Progenitor cell of endocrine pancreas (in vitro differentiated cells): ENCODE measurements around the gene SMAD3. TPM values are rescaled to one million over a fixed set of nuclear protein-coding genes. Genes with fewer than 3 reads are reported as not detected.
A peak's percentile ranks its signal among the peaks of the same experiment; 100 is the strongest.

Experiments used
- DNase-seq: peaks from one replicate; pipeline ENCODE4 v3.0.0; 2021; ENCODE audit warnings: low spot score; ENCODE audit not compliant: unreplicated experiment
- H3K27ac Mint-ChIP-seq: 2 replicates; pipeline ENCODE4 v1.8.0; 2021; ENCODE audit warnings: mild to moderate bottlenecking, moderate library complexity, mixed read lengths
- H3K27me3 Mint-ChIP-seq: 2 replicates; pipeline ENCODE4 v1.8.0; 2021; ENCODE audit warnings: mixed read lengths
- H3K36me3 Mint-ChIP-seq: 2 replicates; pipeline ENCODE4 v1.8.0; 2022; ENCODE audit warnings: mixed read lengths; ENCODE audit not compliant: insufficient read depth
- H3K4me1 Mint-ChIP-seq: 2 replicates; pipeline ENCODE4 v1.8.0; 2021; ENCODE audit warnings: low read depth, mixed read lengths
- H3K4me3 Mint-ChIP-seq: 2 replicates; pipeline ENCODE4 v1.8.0; 2021; ENCODE audit warnings: low read depth, mild to moderate bottlenecking, moderate library complexity, mixed read lengths
- H3K9me3 Mint-ChIP-seq: 2 replicates; pipeline ENCODE4 v1.8.0; 2021; ENCODE audit warnings: low read depth, mixed read lengths
- total RNA-seq: library from RNA; stranded (reverse); gene quantifications from 2 replicates; pipeline ENCODE4 v1.2.1, GENCODE V29; 2021
- TF ChIP-seq, protein P1 (sequence below): fragments of 200-600 bp; sonication (generic); IDR thresholded peaks from one replicate; pipeline ENCODE4 v1.5.0; 2021; ENCODE audit warnings: antibody characterized with exemption, mild to moderate bottlenecking; ENCODE audit not compliant: unreplicated experiment

Gene SMAD3
- total RNA-seq, 1 donor from 2014 or later = 51.3 TPM

DNA sequence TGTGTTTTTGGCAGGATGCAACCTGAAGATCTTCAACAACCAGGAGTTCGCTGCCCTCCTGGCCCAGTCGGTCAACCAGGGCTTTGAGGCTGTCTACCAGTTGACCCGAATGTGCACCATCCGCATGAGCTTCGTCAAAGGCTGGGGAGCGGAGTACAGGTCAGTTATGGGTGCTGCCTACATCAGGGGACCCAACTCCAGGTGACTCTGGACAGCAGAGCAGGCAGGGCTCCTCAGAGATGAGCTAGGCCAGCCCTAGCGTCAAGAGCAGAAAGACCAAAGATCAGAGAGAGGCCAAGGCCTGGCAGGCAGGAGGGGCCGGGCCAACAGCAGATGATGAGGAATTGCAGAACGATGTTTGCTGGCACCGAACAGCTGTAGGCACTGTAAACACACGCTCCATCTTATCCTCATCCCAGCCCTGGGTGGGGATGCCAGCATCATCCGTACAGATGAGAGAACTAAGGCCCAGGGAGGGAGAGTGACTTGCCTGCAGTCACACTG, 122.0 kb downstream of the SMAD3 start:
- Mint-ChIP-seq H3K27me3 (no peaks in the 10 kb centered on the region), H3K36me3 (peaks cover 14% of the 10 kb centered on the region), H3K27ac (no peak overlapping the region), H3K4me3 (no peak overlapping the region), H3K4me1 (no peaks in the 10 kb centered on the region), H3K9me3 (no peaks in the 10 kb centered on the region)
- DNase-seq = no peak
- TF ChIP-seq, protein P1, sequence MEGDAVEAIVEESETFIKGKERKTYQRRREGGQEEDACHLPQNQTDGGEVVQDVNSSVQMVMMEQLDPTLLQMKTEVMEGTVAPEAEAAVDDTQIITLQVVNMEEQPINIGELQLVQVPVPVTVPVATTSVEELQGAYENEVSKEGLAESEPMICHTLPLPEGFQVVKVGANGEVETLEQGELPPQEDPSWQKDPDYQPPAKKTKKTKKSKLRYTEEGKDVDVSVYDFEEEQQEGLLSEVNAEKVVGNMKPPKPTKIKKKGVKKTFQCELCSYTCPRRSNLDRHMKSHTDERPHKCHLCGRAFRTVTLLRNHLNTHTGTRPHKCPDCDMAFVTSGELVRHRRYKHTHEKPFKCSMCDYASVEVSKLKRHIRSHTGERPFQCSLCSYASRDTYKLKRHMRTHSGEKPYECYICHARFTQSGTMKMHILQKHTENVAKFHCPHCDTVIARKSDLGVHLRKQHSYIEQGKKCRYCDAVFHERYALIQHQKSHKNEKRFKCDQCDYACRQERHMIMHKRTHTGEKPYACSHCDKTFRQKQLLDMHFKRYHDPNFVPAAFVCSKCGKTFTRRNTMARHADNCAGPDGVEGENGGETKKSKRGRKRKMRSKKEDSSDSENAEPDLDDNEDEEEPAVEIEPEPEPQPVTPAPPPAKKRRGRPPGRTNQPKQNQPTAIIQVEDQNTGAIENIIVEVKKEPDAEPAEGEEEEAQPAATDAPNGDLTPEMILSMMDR = no peak

DNA sequence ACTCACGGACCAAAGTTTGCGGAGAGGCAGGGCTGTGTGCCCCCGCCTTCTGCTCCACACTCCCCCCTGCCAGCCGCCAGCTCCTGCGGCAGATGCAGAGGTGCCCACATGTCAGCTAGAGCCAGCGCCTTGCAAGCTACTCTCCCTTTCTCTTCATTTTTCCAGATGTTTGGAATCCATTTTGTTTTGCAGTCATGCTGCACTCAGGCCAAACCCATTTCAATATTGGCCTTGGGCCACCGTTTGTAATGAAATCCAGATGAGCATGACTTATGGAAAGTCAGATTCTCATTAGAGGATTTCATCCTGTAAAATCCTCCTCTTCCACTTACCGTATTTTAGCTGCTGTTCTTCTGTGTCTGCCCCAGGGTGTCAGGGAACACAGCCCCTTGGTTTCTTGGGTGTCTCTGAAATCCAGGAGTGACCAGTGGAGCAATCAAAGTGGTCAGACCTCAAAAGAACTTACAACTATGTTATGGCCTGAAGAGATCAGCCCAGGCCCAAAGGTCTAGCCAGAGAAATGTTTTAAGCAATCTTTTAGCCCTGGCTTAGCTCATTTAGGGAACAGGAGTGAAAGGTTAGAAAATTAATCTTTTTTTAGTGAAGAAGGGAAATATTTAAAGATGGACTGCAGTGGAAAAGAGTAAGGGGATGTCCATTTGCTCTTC, 123.3 kb downstream of the SMAD3 start:
- TF ChIP-seq, protein P1 = no peak
- DNase-seq = no peak
- no peak overlapping the region for H3K4me3 Mint-ChIP-seq
- H3K27ac Mint-ChIP-seq = peak overlapping the region; percentile 4
- H3K9me3 Mint-ChIP-seq = no peaks in the 10 kb centered on the region
- H3K4me1 Mint-ChIP-seq = no peaks in the 10 kb centered on the region
- H3K27me3 Mint-ChIP-seq = no peaks in the 10 kb centered on the region
- H3K36me3 Mint-ChIP-seq = peaks cover 13% of the 10 kb centered on the region

DNA sequence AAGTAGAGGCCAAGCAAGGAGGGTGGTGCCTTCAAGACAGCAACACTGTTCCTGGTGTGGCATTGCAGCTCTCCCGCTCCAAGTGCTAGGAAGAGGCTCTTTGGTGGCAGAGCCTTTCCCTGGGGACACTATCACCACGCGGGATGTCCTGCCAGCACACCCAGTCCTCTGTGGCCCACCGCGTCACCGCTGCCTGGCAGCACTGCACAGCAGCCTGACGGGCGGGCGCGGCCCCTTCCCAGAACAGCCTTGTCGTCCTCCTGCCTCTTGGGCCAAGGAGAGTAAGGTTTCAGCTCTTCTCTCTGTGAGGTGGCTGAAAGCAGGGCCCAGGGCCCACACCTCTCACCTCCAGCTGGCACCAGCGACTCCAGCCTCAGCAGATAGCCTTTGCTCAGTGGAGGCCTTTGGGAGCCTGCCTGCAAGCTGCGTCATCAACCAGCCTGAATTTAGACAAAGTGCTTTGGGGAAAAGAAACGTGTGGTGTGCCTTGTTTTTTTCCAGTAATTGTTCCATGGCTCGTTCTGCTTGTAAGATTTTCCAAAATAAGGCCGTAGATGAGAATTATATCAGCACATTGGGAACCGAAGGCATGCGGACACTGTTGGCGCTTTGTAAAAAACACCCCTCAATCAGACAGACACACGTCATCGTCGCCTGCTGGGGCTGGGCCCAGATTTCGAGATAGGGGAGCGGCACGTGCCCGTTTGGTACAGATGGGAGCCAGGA, 124.1 kb downstream of the SMAD3 start:
- Mint-ChIP-seq H3K4me1 (no peaks in the 10 kb centered on the region), H3K27ac (no peak overlapping the region), H3K9me3 (no peaks in the 10 kb centered on the region), H3K4me3 (no peak overlapping the region), H3K36me3 (peaks cover 13% of the 10 kb centered on the region), H3K27me3 (no peaks in the 10 kb centered on the region)
- DNase-seq = no peak
- TF ChIP-seq, protein P1 = no peak

DNA sequence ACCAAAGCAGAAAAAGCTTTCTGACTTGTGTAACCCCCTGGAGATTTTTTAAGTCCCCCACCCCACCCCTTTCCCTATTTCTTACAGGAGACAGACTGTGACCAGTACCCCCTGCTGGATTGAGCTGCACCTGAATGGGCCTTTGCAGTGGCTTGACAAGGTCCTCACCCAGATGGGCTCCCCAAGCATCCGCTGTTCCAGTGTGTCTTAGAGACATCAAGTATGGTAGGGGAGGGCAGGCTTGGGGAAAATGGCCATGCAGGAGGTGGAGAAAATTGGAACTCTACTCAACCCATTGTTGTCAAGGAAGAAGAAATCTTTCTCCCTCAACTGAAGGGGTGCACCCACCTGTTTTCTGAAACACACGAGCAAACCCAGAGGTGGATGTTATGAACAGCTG, 124.9 kb downstream of the SMAD3 start:
- H3K36me3 Mint-ChIP-seq = peaks cover 14% of the 10 kb centered on the region

DNA sequence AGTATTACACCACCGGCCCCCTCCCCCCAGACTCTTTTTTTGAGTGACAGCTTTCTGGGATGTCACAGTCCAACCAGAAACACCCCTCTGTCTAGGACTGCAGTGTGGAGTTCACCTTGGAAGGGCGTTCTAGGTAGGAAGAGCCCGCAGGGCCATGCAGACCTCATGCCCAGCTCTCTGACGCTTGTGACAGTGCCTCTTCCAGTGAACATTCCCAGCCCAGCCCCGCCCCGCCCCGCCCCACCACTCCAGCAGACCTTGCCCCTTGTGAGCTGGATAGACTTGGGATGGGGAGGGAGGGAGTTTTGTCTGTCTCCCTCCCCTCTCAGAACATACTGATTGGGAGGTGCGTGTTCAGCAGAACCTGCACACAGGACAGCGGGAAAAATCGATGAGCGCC, 125.4 kb downstream of the SMAD3 start:
- TF ChIP-seq, protein P1 = no peak
- no peaks in the 10 kb centered on the region for H3K9me3 Mint-ChIP-seq
- H3K36me3 Mint-ChIP-seq = peaks cover 18% of the 10 kb centered on the region
- H3K27ac Mint-ChIP-seq = no peak overlapping the region
- no peaks in the 10 kb centered on the region for H3K4me1 Mint-ChIP-seq
- no peak overlapping the region for H3K4me3 Mint-ChIP-seq
- DNase-seq = no peak
- H3K27me3 Mint-ChIP-seq = no peaks in the 10 kb centered on the region

More for the DNA sequence above, 124.9 kb downstream of the SMAD3 start:
- no peaks in the 10 kb centered on the region for H3K4me1 Mint-ChIP-seq
- H3K9me3 Mint-ChIP-seq = no peaks in the 10 kb centered on the region
- H3K27me3 Mint-ChIP-seq = no peaks in the 10 kb centered on the region
- DNase-seq = no peak
- H3K27ac Mint-ChIP-seq = no peak overlapping the region
- H3K4me3 Mint-ChIP-seq = no peak overlapping the region
- TF ChIP-seq, protein P1 = no peak
